ENCODE results near the gene C11orf97. TPM values are rescaled to one million over a fixed set of nuclear protein-coding genes. Genes with fewer than 3 reads are reported as not detected.

C11orf97 gene
- total RNA-seq, 1 experiment from 2014 or later: not detected

- in situ Hi-C loops (cut with HindIII; ENCODE audit: low pct_unique_long_range_greater_than_20kb, low sequenced_read_pairs) (no loop called here), intact Hi-C loops (cut with micrococcal nuclease; ENCODE audit: unreplicated experiment) (loop anchor here (10.0 kb wide), 1 partner anchor 1273 kb away; no protein-coding TSS in a partner anchor)
- Histone ChIP-seq H3K36me3 (ENCODE audit: control insufficient read depth, insufficient read depth, low read length) (no peaks in the 10 kb centered on the region), H3K4me3 (ENCODE audit: low read depth in 2 of 2, low read length in 2 of 2) (no peak overlapping the region), H3K27me3 (ENCODE audit: control insufficient read depth, insufficient read depth, low read length) (no peaks in the 10 kb centered on the region; the same call in 1 of the 2 replicates), H3K9me3 (ENCODE audit: control insufficient read depth, insufficient read depth, low read depth, low read length) (no peaks in the 10 kb centered on the region), H3K4me1 (ENCODE audit: control insufficient read depth, insufficient read depth, low read length) (0 out of 2 replicates have a peak, but pooled peaks cover 4% of the 10 kb centered on the region), H3K27ac (ENCODE audit: low read length) (no peak overlapping the region)
- BruUV-seq (replicated peaks): no TSS peak
- ChIA-PET CTCF (interaction anchor here (0.6 kb wide), 2 partner anchors 99 to 689 kb away, joined by 5 to 8 read pairs; no protein-coding TSS in a partner anchor), POLR2A (no interaction called here)
- TF ChIP-seq POLR2AphosphoS5 (IDR thresholded peaks at IDR 0.05; ENCODE audit: low read depth, low read length) (no peak), REST (IDR thresholded peaks at IDR 0.05; ENCODE audit: insufficient read depth in 1 of 2, low read depth in 2 of 2, low read length in 1 of 2) (no peak), SIN3A (IDR thresholded peaks at IDR 0.05; ENCODE audit: borderline replicate concordance, insufficient read depth, low read depth, low read length) (no peak), TCF7L2 (IDR thresholded peaks at IDR 0.05; ENCODE audit: low read depth, low read length) (no peak), CTCF (IDR thresholded peaks at IDR 0.05) (no peak)
- no peak for ATAC-seq
- DNase-seq (ENCODE audit: low read depth, low spot score): no peak
Observed at GRCh38 chr11:94507485-94507884, 4.8 kb upstream of the C11orf97 start.

GRCh38 chr11:94513091-94513490 lies 830 bp downstream of the C11orf97 start:
- ChIA-PET POLR2A (no interaction called here), CTCF (interaction anchor here (1.3 kb wide), 1 partner anchor 618 kb away, joined by 4 read pairs; no protein-coding TSS in a partner anchor)
- ATAC-seq (no peak), DNase-seq (ENCODE audit: low read depth, low spot score) (no peak)
- BruUV-seq (replicated peaks): no TSS peak
- Histone ChIP-seq H3K27me3 (ENCODE audit: control insufficient read depth, insufficient read depth, low read length) (peaks cover 14% of the 10 kb centered on the region), H3K9me3 (ENCODE audit: control insufficient read depth, insufficient read depth, low read depth, low read length) (no peaks in the 10 kb centered on the region), H3K4me1 (ENCODE audit: control insufficient read depth, insufficient read depth, low read length) (0 out of 2 replicates have a peak, but pooled peaks cover 4% of the 10 kb centered on the region), H3K4me3 (ENCODE audit: low read depth in 2 of 2, low read length in 2 of 2) (no peak overlapping the region), H3K27ac (ENCODE audit: low read length) (no peak overlapping the region), H3K36me3 (ENCODE audit: control insufficient read depth, insufficient read depth, low read length) (no peaks in the 10 kb centered on the region)
- no peak for TF ChIP-seq CTCF (IDR thresholded peaks at IDR 0.05)
- no peak for TF ChIP-seq REST (IDR thresholded peaks at IDR 0.05; ENCODE audit: insufficient read depth in 1 of 2, low read depth in 2 of 2, low read length in 1 of 2)
- TF ChIP-seq SIN3A (IDR thresholded peaks at IDR 0.05; ENCODE audit: borderline replicate concordance, insufficient read depth, low read depth, low read length): no peak
- in situ Hi-C loops (cut with HindIII; ENCODE audit: low pct_unique_long_range_greater_than_20kb, low sequenced_read_pairs) (no loop called here), intact Hi-C loops (cut with micrococcal nuclease; ENCODE audit: unreplicated experiment) (loop anchor here (10.0 kb wide), 1 partner anchor 382 kb away; no protein-coding TSS in a partner anchor)
